GM21526 (cell line): Measurements from ENCODE around the gene CXCL8.
"Not testable (repeated sequence)": the region's sequence is repeated elsewhere in the genome, so short reads cannot be mapped to it uniquely, and the experiment has no call there.

Experiments
- ATAC-seq: cut with Tn5 transposase; IDR thresholded peaks from one replicate; pipeline ENCODE4 v1.9.1; 2021; ENCODE audit warnings: moderate library complexity; ENCODE audit not compliant: unreplicated experiment, low FRiP score

Gene CXCL8

GRCh38 chr4:73742490-73743160 lies 2.3 kb downstream of the CXCL8 start:
- no peak for ATAC-seq

DNA sequence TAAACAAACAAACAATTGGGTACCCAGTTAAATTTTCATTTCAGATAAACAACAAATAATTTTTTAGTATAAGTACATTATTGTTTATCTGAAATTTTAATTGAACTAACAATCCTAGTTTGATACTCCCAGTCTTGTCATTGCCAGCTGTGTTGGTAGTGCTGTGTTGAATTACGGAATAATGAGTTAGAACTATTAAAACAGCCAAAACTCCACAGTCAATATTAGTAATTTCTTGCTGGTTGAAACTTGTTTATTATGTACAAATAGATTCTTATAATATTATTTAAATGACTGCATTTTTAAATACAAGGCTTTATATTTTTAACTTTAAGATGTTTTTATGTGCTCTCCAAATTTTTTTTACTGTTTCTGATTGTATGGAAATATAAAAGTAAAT lies 2.9 kb downstream of the CXCL8 start:
- no peak for ATAC-seq

DNA sequence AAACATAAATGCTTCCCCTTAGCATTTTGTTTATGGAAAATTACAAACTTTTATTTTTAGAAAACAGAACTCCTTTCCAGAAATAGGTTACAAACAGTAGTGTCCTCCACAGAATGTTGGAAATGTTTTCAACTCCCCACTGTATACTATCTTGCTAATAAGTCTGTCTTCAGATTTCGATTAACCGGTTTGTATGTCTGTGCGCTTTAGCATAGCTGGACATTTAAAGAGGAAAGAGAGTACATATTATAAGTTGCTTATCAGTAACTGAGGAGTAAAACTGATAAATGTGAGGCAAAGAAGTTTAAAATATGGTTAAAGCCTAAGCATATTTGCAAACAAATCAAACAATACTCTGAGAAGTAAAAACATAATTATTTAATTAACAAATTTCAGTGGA lies 3.4 kb downstream of the CXCL8 start:
- ATAC-seq: no peak

GRCh38 chr4:73744203-73744602 lies 3.8 kb downstream of the CXCL8 start:
- ATAC-seq: no peak

GRCh38 chr4:73750730-73751129 lies 10.4 kb downstream of the CXCL8 start:
- no peak for ATAC-seq

- ATAC-seq: peak; percentile 53
These were observed 10.8 kb downstream of the CXCL8 start for GRCh38 chr4:73751166-73751565.

DNA sequence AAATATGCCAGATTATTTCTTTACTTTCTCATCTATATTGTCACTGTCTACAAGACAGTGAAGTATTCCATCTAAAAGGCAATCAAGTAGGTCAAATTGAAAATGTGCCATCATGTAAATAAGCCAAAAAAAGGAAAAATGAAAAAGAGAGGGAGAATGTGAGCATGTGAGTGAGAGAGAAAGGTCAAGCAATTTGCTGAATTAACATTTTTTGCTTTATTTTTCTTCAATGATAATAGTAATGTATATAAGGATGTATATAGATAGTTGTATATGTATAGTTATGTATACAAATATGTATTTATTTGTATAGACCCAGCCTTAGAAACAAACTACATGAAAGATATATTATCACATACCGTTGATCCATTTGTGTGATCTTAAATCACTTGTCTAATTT lies 11.5 kb downstream of the CXCL8 start:
- no peak for ATAC-seq

DNA sequence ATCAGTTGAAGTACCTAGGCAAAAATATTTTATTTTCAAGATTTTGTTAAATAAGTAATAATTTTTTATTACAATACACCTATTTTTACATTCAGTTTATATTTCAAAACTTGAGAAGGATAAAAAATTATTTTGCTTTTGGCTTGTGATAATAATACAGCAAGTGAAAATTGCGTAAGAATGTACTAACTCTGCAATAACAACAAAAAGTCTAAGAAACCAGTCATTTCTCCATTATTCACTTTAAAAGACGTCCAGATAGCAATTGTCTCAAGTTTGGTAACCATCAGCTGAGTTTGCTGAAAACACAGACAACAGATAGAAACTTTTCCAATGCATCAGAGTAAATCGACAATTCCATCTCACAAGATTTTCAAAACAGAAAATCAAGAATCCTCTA lies 12.1 kb downstream of the CXCL8 start:
- ATAC-seq: no peak

DNA sequence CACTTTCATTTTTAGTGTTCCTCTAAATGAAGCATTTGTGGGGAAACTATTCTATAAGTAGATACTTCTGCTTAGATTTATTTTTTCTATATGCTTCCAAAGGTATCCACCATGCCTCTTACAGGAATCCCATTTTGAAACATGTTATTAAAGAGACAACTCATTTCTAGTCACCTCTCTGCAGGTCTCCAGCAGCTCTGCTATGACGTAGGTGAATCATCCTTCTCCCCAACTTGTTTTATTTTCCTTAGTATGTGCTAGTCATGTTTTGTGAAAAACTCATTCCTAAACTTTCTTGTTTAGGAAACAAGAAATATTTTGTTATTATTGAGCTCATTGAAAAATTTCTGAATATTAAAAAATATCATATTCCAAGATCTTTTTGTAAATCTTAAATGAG lies 12.8 kb downstream of the CXCL8 start:
- no peak for ATAC-seq

DNA sequence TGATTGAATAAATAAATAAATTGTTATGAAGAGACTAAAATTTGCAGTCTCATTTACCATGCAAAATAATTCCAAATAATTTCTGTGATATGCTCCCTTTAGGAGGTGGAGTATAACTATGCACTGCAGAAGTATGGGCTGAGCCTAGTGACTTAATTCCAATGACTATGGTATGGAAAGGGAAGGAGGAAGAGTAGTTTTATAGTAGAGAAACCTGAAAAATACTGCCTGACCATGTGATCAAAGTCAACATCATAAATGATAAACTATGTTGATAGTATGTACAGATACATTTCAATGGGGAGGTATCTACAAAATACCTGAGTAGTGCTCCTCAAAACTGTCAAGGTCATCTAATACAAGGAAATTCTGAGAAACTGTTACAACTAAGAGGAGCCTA lies 14.6 kb downstream of the CXCL8 start:
- ATAC-seq: no peak

DNA sequence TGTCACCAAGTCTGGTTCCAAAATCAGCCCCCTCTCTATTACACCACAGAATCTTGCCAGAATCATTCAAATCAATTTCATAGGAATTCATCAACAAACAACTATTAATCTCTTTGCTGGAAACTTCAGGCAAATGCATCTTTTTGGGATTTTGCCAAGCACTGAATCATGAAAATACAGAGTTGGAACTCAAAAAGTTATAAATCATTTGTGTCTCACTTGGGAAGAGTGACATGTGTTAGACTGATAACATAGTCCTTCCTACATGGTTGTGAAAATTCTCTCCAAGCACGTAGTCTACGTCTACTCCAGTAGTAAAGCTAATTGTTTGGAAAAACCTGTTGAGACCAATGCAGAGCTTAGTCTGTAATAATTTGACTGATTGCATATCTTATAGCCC lies 19.0 kb downstream of the CXCL8 start:
- no peak for ATAC-seq

- ATAC-seq: no peak
These were observed 21.5 kb downstream of the CXCL8 start for GRCh38 chr4:73761856-73762255.

GRCh38 chr4:73762409-73762808 lies 22.0 kb downstream of the CXCL8 start:
- no peak for ATAC-seq

DNA sequence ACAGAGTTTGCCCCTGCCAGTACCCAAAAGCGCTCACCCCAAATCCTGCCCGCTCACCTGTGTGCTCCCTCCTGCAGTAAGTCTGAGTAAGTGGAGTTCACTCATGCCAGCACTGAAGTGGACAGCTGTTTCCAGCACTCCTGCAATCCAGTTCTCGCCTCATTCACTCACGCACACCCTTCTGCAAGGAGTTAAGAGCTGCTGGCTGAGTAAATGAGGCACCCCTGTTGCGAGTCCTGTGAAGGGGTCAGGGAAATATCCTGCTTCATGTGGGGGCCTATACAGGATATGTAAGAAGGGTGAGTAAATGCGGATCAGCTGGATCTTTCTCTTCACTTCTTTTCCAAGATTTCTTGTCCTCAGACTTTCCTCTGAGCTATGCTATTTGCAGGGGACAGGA lies 23.5 kb downstream of the CXCL8 start:
- no peak for ATAC-seq

GRCh38 chr4:73764513-73764912 lies 24.1 kb downstream of the CXCL8 start:
- ATAC-seq: no peak

DNA sequence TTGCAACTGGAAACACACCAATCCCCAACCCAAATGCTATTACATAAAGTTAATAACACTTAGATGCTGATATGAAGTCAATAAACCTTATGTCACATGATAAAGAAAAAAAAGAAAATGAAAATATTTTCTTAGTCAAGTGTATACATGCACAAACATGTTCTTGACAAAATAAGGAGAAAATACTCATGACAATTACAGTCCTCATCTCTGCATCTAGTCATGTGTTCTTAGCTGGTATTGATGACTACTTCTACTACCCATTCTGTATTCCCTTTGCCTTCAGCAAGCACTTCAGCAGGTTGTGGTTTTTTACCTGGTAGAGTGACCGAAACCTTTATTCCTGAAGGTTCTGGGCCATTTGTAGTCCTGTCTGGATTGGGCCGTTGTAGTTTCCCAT lies 24.9 kb downstream of the CXCL8 start:
- no peak for ATAC-seq

DNA sequence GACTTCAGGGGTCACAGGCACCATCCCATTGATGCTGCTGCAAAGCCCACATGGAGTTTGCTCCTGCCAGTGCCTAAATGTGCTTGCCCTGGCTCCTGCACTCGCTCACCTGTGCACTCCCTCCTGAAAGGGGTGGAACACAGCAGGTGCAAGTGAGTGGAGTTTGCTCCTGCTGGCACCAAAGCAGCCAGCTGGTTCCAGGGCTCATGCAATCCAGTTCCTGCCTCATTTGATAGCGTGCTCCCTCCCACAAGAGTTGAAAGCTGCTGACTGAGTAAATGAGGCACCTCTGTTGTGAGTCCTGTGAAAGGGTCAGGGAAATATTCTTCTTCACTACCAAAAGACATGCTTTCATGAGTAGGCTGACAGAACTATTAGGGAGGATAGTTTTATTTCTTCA lies 30.5 kb downstream of the CXCL8 start:
- ATAC-seq: no peak

GRCh38 chr4:73772363-73772762 lies 32.0 kb downstream of the CXCL8 start:
- no peak for ATAC-seq

- ATAC-seq: not testable (repeated sequence)
These were observed 34.0 kb downstream of the CXCL8 start for GRCh38 chr4:73774406-73774805.

- no peak for ATAC-seq
These were observed 36.0 kb downstream of the CXCL8 start for GRCh38 chr4:73776321-73776729.

GRCh38 chr4:73777612-73778011 lies 37.2 kb downstream of the CXCL8 start:
- ATAC-seq: no peak

DNA sequence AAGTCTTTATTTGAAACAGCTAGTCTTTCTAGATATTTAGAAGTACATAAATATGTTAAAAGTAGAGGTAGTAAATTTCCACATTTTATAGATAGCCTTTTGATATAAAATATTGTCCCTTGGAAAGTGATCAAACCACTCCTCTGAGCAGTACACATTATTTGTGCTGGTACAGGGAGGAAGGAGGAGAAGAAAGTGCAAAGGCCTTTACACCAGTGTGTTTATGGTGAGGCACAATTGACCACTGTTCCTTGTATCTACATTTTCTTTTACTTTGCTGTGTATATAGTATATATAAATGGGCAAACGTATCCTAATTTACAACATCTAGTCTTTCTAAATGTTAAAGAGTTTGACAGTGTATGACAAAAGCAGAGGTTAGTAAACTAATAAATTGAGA lies 39.9 kb downstream of the CXCL8 start:
- no peak for ATAC-seq

DNA sequence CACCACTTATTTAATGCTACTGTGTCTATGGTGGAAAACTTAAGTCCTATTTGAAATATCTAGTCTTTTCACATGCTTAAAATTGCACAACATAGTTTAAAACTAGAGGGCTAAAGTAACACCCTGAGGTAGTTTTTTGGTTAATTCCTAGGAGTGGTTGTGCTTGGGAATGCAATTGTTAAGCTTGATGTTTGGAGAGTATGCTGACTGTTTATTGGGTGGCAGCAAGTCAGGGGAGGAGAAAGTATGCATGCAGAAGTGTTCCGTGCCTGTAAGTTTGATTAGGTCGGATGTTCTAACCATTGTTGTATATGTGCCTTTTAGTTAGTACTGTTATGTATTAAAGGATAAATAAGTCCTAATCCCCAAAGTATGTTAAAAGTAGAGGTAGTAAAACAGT lies 40.5 kb downstream of the CXCL8 start:
- ATAC-seq: no peak
